GDM1 (cell line): Measurements from ENCODE around the gene PRIMPOL.
A peak's percentile ranks its signal among the peaks of the same experiment; 100 is the strongest.
"Not testable (repeated sequence)": the region's sequence is repeated elsewhere in the genome, so short reads cannot be mapped to it uniquely, and the experiment has no call there.

Experiments used
- DNase-seq: peaks from one replicate; lab custom pipeline; 2025; lab: John Stamatoyannopoulos, UW

Gene PRIMPOL

GRCh38 chr4:184712322-184712721, 62.8 kb downstream of the PRIMPOL start:
- DNase-seq, result no peak

- DNase-seq, result no peak
These were observed 64.3 kb downstream of the PRIMPOL start for GRCh38 chr4:184713887-184714286.

- DNase-seq, result no peak
These were observed 66.0 kb downstream of the PRIMPOL start for GRCh38 chr4:184715526-184715925.

DNA sequence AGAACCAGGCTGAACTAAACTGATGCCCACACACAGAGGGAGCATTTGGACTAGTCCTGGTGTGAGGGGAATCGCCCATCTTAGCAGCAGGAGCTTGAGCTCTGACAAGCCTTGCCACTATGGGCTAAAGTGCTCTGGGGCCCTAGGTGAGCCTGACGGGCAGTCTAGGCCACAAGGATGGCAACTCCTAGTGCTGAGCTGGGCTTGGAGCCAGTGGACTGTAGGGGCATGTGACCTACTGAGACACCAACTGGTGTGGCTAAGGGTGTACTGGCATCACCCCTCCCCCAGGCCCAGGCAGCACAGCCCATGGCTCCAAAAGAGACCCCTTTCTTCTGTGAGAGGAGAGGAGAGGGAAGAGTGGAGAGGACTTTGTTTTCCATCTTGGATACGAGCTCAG, 69.9 kb downstream of the PRIMPOL start:
- no peak for DNase-seq

GRCh38 chr4:184721254-184721653, 71.7 kb downstream of the PRIMPOL start:
- DNase-seq, result no peak

DNA sequence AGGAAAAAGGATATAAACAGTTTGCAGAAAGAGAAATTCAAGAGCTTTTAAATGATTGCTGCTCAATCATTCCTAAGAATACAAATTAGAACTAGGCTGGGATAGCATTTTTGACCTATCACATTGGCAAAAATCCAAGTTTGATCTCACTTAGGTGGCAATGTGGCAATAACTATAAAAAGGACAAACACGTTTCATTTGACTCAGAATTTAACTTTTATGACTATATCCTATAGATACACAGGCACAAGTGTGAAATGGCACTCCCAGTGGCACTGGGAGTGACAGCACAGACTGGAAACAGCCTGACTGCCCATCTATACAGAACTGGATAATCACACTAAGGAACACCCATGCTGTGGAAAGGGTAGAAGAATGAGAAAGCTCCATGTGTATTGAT, 73.3 kb downstream of the PRIMPOL start:
- DNase-seq, result no peak

DNA sequence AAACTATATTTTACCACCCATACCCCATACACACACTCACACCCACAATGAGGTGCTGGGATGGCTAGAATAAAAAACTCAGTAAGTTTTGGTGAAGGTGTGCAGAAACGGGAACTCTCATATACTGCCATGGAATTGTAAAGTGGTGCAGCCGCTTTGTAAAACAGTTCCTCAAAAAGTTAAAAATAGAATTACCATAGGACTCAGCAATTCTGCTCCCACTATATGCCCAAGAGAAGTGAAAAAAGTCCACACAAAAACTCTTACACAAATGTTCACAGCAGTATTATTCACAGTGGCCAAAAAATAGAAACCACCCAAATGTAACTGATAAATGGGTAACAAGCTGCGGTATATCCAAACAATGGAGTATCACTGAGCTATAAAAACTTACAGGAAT, 77.9 kb downstream of the PRIMPOL start:
- DNase-seq, result no peak

- DNase-seq, result no peak
These were observed 79.3 kb downstream of the PRIMPOL start for GRCh38 chr4:184728858-184729257.

DNA sequence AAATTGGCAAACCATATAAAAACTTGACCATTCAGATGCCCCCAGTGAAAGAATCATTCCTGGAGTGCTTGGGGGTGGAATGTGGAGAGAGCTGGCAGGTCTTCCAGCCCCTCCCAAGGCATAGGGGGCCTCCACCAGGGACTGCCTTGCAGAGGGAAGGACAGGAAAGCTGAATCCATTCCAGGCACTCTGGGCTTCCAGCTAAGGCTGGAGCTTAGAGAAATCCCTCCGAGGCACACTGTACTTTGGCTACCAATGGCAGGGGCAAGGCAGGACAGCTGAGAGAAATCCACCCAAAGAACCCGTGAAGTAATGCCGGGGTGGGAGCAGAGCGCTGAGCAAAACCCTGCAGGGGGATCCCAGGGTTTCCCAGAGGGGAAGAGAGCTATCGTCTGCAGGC, 80.4 kb downstream of the PRIMPOL start:
- no peak for DNase-seq

DNA sequence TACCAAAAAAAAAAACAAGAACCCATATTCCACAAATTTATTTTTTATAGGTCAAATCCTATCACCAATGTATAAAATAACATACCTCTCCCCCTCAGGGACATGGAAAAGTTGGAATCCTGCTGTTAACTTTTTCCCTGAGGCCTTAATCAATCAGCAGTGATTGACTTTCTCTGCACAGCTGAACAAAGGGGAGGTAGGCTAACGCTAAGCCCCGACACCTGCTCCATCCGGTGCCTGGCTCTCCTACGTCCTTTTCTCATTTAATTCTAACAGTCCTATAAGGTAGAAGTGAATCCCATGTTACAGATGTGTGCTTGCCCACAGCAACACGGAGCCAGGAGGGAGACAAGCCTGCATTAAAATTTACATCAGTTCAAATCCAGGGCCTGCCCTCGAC, 81.5 kb downstream of the PRIMPOL start:
- DNase-seq, result no peak

- no peak for DNase-seq
These were observed 82.6 kb downstream of the PRIMPOL start for GRCh38 chr4:184732126-184732525.

DNA sequence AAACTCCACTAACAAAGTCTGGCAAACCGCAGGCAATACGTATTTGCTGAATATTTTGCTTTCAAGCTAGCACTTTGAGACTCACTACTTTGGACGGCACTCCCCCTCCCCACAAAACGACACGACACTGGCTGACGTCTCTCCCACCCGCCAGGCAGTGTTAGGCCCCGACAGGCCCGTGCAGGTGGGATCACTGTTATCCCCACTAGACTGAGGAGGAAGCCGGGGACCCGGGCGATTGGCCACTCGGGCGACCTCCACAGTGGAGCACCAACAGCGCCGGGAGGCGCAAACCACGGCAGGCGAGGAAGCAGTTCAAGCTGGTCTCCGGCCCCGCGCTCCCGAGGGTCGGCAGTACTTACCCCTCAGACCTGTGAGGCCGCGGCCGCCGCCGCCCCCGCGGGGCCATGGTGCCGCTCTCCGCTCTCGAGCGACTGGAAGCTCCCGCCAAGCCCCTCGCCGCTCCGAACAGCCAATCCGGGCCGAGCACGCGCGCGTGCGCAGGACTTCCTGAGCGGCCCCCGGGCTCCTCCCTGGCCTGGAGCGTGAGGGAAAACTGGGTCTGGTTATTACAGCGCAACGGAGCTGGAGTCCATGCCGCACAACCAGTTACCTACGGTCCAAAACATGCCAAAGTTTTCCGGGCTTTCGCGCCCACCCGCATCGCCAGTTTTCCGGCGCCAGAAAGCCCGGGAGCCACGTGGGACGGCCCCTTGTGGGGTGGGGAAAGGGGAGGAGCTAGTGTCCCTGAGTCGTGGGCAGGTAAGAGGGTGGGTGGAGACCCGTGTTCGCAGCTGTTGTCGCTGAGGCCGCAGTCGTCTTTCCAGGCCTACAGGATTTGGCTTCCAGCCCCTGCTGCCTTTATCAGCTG, 84.4 kb downstream of the PRIMPOL start, which contains the start of gene CENPU:
CENPU (minus strand) TSS at position 443 of the 871 bp plus-strand sequence; CDS start at position 409, 34 bp downstream.
- DNase-seq, result peak; percentile 98

GRCh38 chr4:184734758-184735157, 85.2 kb downstream of the PRIMPOL start:
- DNase-seq, result no peak

DNA sequence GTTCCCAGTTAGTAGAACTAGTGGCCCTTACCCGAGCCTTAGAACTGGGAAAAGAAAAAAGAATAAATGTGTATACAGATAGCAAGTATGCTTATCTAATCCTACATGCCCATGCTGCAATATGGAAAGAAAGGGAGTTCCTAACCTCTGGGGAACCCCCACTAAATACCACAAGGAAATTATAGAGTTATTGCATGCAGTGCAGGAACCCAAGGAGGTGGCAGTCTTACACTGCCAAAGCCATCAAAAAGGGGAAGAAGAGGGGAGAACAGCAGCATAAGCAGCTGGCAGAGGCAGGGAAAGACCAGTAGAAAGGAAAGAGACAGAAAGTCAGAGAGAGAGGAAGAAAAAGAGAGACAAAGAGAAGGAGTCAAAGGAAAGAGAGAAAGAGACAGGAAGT, 90.0 kb downstream of the PRIMPOL start:
- peak; percentile 46 for DNase-seq

DNA sequence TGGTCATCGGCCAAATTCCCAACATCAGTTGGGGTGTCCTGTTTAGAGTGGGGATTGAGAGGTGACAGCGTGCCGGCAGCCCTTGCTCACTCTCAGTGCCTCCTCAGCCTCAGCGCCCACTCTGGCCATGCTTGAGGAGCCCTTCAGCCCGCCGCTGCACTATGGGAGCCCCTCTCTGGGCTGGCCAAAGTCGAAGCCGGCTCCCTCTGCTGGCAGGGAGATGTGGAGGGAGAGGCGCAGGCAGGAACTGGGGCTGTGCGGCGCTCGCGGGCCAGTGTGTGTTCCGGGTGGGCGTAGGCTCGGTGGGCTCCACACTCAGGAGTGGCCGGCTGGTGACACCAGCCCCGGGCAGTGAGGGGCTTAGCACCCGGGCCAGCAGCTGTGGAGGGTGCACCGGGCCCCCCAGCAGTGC, 91.4 kb downstream of the PRIMPOL start:
- no peak for DNase-seq

- not testable (repeated sequence) for DNase-seq
These were observed 92.1 kb downstream of the PRIMPOL start for GRCh38 chr4:184741651-184742050.

GRCh38 chr4:184743650-184744049, 94.1 kb downstream of the PRIMPOL start:
- no peak for DNase-seq

- DNase-seq, result no peak
These were observed 94.7 kb downstream of the PRIMPOL start for GRCh38 chr4:184744236-184744635.
